Astrocyte of the spinal cord (primary cell): Measurements from ENCODE around the gene PDZD2.

Experiments
- DNase-seq: peaks from one replicate; pipeline ENCODE4 v3.0.0; 2011; ENCODE audit warnings: low read depth, low spot score
- H3K4me3 ChIP-seq: 2 replicates; pipeline ENCODE4 v1.5.1; 2011; ENCODE audit warnings: low read depth, mild to moderate bottlenecking, low read length, moderate library complexity
- CTCF ChIP-seq: IDR thresholded peaks from 2 replicates; pipeline ENCODE4 v1.5.1; 2012; ENCODE audit warnings: low read depth, mild to moderate bottlenecking, low read length, inconsistent platforms
- in situ Hi-C: cut with HindIII; loops from 2 replicates; pipeline ENCODE4 v1.10.0; 2017; ENCODE audit warnings: low sequenced_read_pairs

Gene PDZD2

GRCh38 chr5:31890046-31890445 lies 251.1 kb downstream of the PDZD2 start:
- in situ Hi-C loops = no loop called here

GRCh38 chr5:31894141-31894540 lies 255.2 kb downstream of the PDZD2 start:
- TF ChIP-seq CTCF = no peak
- DNase-seq = no peak
- H3K4me3 ChIP-seq = no peak overlapping the region
- in situ Hi-C loops = no loop called here

More at GRCh38 chr5:31890046-31890445, 251.1 kb downstream of the PDZD2 start:
- H3K4me3 ChIP-seq = no peak overlapping the region
- no peak for TF ChIP-seq CTCF
- no peak for DNase-seq

- H3K4me3 ChIP-seq = no peak overlapping the region
- in situ Hi-C loops = no loop called here
- TF ChIP-seq CTCF = no peak
- DNase-seq = no peak
Measured at GRCh38 chr5:31895199-31895820, 256.4 kb downstream of the PDZD2 start.

- no peak overlapping the region for H3K4me3 ChIP-seq
- in situ Hi-C loops = no loop called here
- TF ChIP-seq CTCF = no peak
- no peak for DNase-seq
Measured at GRCh38 chr5:31898036-31898632, 259.2 kb downstream of the PDZD2 start.

GRCh38 chr5:31900296-31900865 lies 261.4 kb downstream of the PDZD2 start:
- H3K4me3 ChIP-seq = no peak overlapping the region
- TF ChIP-seq CTCF = no peak

GRCh38 chr5:31901807-31902530 lies 263.0 kb downstream of the PDZD2 start:
- in situ Hi-C loops = no loop called here
- no peak overlapping the region for H3K4me3 ChIP-seq
- no peak for DNase-seq
- no peak for TF ChIP-seq CTCF

More at GRCh38 chr5:31900296-31900865, 261.4 kb downstream of the PDZD2 start:
- DNase-seq = no peak
- in situ Hi-C loops = no loop called here
